Chondrocyte (in vitro differentiated cells): ENCODE measurements around the gene GTF2F1. TPM values are rescaled to one million over a fixed set of nuclear protein-coding genes. Genes with fewer than 3 reads are reported as not detected.

Experiments used
- DNase-seq: peaks from one replicate; pipeline ENCODE4 v3.0.0; 2021; ENCODE audit warnings: mixed read lengths, low spot score
- H3K27ac Mint-ChIP-seq: one replicate; pipeline ENCODE4 v1.8.0; 2021; ENCODE audit warnings: mild to moderate bottlenecking, moderate library complexity, mixed read lengths; ENCODE audit not compliant: unreplicated experiment
- H3K27me3 Mint-ChIP-seq: 2 replicates; pipeline ENCODE4 v1.8.0; 2021; ENCODE audit warnings: low read depth, mixed read lengths
- H3K36me3 Mint-ChIP-seq: 2 replicates; pipeline ENCODE4 v1.8.0; 2021; ENCODE audit warnings: low read depth, mixed read lengths
- H3K4me1 Mint-ChIP-seq: 2 replicates; pipeline ENCODE4 v1.8.0; 2021; ENCODE audit warnings: low read depth, mild to moderate bottlenecking, mixed read lengths
- H3K4me3 Mint-ChIP-seq: one replicate; pipeline ENCODE4 v1.8.0; 2021; ENCODE audit warnings: mild to moderate bottlenecking, moderate library complexity, mixed read lengths; ENCODE audit not compliant: unreplicated experiment
- H3K9me3 Mint-ChIP-seq: 2 replicates; pipeline ENCODE4 v1.8.0; 2021; ENCODE audit warnings: low read depth, mixed read lengths
- CTCF ChIP-seq: fragments of 200-600 bp; sonication (generic); IDR thresholded peaks from 2 replicates; pipeline ENCODE4 v1.5.0; 2021; ENCODE audit warnings: antibody characterized with exemption, mild to moderate bottlenecking, moderate library complexity
- total RNA-seq: library from RNA; stranded (reverse); gene quantifications from 3 replicates; pipeline ENCODE4 v1.2.1, GENCODE V29; 2021

Gene GTF2F1
- total RNA-seq, 1 donor from 2014 or later, result 60.4 TPM

- peaks cover 5% of the 10 kb centered on the region for H3K36me3 Mint-ChIP-seq
- H3K27me3 Mint-ChIP-seq, result no peaks in the 10 kb centered on the region
- no peak for TF ChIP-seq CTCF
- peak overlapping the region; percentile 12 for H3K4me3 Mint-ChIP-seq
- H3K9me3 Mint-ChIP-seq, result peaks cover 2% of the 10 kb centered on the region
- DNase-seq, result no peak
- peaks cover 43% of the 10 kb centered on the region for H3K4me1 Mint-ChIP-seq
- peak overlapping the region; percentile 66 for H3K27ac Mint-ChIP-seq
Observed at GRCh38 chr19:6374711-6375410, 18.1 kb downstream of the GTF2F1 start.

- Mint-ChIP-seq H3K4me3 (peak overlapping the region; percentile 79), H3K27me3 (no peaks in the 10 kb centered on the region), H3K36me3 (peaks cover 4% of the 10 kb centered on the region), H3K4me1 (peaks cover 43% of the 10 kb centered on the region), H3K9me3 (no peaks in the 10 kb centered on the region), H3K27ac (peak overlapping the region; percentile 66)
- DNase-seq, result peak; percentile 94
- TF ChIP-seq CTCF, result no peak
Observed at GRCh38 chr19:6374161-6374709, 18.7 kb downstream of the GTF2F1 start.

GRCh38 chr19:6373813-6374108, 19.2 kb downstream of the GTF2F1 start:
- H3K36me3 Mint-ChIP-seq, result peaks cover 5% of the 10 kb centered on the region
- no peak for DNase-seq
- no peak for TF ChIP-seq CTCF
- H3K4me3 Mint-ChIP-seq, result peak overlapping the region; percentile 79
- H3K9me3 Mint-ChIP-seq, result no peaks in the 10 kb centered on the region
- H3K27me3 Mint-ChIP-seq, result no peaks in the 10 kb centered on the region
- H3K4me1 Mint-ChIP-seq, result peaks cover 42% of the 10 kb centered on the region
- peak overlapping the region; percentile 95 for H3K27ac Mint-ChIP-seq

GRCh38 chr19:6373096-6373812, 19.7 kb downstream of the GTF2F1 start:
- no peak for TF ChIP-seq CTCF
- no peaks in the 10 kb centered on the region for H3K9me3 Mint-ChIP-seq
- peak overlapping the region; percentile 97 for H3K27ac Mint-ChIP-seq
- peaks cover 2% of the 10 kb centered on the region for H3K36me3 Mint-ChIP-seq
- peak overlapping the region; percentile 79 for H3K4me3 Mint-ChIP-seq
- H3K4me1 Mint-ChIP-seq, result peaks cover 37% of the 10 kb centered on the region
- no peaks in the 10 kb centered on the region for H3K27me3 Mint-ChIP-seq
- DNase-seq, result peak; percentile 99

- Mint-ChIP-seq H3K4me1 (peaks cover 31% of the 10 kb centered on the region), H3K4me3 (peak within 1 kb of the TSS; percentile 79), H3K27me3 (no peaks in the 10 kb centered on the region), H3K9me3 (no peaks in the 10 kb centered on the region), H3K36me3 (peaks cover 5% of the 10 kb centered on the region), H3K27ac (peak within 1 kb of the TSS; percentile 97)
- peak; percentile 15 for TF ChIP-seq CTCF
- peak; percentile 98 for DNase-seq
Observed at GRCh38 chr19:6372594-6373095, 20.3 kb downstream of the GTF2F1 start, which contains the start of gene ALKBH7. TSS of gene ALKBH7 (plus strand) at chr19:6372794. CDS start at chr19:6372821, 27 bp downstream.
